ENCODE measurements around the gene RAP1GAP2. TPM values are rescaled to one million over a fixed set of nuclear protein-coding genes. Genes with fewer than 3 reads are reported as not detected.

Gene RAP1GAP2
- total RNA-seq, 1 donor from 2014 or later = 19.7 TPM

DNA sequence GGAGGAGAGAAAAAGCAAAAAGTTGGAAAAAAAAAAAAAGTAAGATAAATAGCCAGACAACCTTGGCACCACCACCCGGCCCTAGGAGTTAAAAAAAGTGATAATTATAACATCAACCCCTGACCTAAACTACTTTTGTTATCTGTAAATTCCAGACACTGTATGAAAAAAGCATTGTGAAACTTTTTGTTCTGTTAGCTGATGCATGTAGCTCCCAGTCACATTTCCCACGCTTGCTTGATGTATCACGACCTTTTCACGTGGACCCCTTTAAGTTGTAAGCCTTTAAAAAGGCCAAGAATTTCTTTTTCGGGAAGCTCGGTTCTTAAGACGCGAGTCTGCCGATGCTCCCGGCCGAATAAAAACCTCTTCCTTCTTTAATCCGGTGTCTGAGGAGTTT, 10.9 kb upstream of the RAP1GAP2 start:
- intact Hi-C loops (cut with micrococcal nuclease) = loop anchor here (5.0 kb wide), 1 partner anchor 73 kb away; the partner anchor contains the start of gene CLUH

DNA sequence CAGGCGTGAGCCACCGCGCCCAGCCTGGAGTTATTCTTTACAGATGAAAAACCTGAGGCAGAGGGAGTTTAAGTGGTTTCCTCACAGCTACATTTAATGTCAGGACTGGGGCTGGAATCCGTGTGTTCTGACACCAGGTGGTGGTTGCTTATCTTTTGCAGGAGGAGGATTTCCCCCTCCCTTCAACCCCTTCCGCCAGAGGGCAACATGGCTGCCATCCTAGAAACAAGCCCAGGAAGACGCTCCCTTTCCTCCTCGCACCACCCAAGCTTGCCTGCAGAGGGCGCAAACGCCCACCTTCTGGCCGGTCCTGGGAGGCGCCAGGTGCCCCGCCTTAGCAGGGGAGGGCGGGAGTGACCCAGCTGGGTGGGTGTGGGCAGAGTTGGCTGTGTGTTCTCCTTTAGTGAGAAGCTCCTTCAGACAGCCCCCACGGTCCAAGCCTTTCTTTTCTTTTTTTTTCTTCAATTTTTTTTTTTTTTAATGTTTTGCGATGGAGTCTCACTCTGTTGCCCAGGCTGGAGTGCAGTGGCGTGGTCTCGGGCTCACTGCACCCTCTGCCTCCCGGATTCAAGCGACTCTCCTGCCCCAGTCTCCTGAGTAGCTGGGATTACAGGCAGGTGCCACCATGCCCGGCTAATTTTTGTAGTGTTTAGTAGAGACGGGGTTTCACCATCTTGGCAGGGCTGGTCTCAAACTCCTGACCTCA, 9.9 kb upstream of the RAP1GAP2 start:
- intact Hi-C loops (cut with micrococcal nuclease) = loop anchor here (1.0 to 5.0 kb wide), 7 partner anchors 10 to 227 kb away; partner anchors contain the start of genes CLUH and RAP1GAP2

DNA sequence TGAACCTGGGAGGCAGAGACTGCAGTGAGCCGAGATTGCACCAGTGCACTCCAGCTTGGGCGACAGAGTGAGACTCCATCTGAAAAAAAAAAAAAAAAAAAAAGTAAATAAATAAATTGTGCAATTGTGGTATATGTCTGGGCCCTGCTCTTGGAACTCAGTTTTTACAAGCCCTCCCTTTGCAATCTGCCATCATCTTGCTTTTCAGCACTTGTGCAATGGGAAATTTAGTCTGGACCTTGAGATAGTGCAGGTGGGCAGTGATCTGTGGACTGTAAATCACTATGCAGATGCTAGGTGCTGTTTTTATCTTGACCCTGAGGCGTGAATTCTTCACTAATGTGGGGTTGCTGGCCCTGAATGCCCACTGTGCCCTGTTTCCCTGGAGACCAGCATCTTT, 6.5 kb upstream of the RAP1GAP2 start:
- intact Hi-C loops (cut with micrococcal nuclease) = loop anchor here (5.0 to 10.0 kb wide), 2 partner anchors 77 to 395 kb away; partner anchors contain the start of gene CLUH

DNA sequence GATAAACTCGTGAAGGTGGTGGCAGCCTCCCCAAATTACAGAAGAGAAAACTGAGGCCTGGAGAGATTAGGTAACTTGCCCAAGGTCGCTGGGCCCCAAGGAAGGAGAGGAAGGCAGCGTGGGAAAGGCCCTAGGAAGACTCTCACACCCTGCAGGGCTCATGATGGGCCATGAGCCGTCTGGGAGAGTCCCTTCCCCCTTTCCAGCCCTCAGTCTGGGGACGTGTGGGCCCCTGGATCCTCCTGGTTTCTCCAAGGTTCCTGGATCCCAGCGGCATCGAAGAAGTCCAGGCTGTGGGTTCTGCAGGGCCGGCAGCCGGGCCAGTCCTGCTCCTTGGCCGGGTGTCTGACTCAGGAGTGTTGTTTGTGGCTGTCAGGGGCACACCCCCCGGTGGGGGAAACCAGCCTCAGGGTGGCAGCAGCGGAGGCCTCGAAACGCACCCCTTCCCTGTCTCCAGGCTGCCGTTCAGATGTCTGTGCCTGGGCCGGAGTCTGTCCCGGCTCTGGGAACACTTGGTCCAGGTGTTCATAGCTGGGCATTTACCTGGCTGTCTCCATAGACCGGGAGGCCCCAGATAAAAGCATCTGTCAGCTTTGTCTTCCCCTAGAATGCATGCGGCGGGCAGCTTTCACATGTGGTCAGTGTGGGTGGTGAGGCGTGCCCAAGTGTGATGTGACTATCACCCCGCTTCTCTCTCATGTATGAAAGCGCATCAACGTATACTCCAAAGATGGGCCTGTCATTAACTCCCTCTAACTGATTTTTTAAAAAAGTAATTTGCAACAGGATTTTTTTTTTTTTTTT, 3.7 kb upstream of the RAP1GAP2 start:
- intact Hi-C loops (cut with micrococcal nuclease) = loop anchor here (10.0 kb wide), 1 partner anchor 398 kb away; no protein-coding TSS in a partner anchor

DNA sequence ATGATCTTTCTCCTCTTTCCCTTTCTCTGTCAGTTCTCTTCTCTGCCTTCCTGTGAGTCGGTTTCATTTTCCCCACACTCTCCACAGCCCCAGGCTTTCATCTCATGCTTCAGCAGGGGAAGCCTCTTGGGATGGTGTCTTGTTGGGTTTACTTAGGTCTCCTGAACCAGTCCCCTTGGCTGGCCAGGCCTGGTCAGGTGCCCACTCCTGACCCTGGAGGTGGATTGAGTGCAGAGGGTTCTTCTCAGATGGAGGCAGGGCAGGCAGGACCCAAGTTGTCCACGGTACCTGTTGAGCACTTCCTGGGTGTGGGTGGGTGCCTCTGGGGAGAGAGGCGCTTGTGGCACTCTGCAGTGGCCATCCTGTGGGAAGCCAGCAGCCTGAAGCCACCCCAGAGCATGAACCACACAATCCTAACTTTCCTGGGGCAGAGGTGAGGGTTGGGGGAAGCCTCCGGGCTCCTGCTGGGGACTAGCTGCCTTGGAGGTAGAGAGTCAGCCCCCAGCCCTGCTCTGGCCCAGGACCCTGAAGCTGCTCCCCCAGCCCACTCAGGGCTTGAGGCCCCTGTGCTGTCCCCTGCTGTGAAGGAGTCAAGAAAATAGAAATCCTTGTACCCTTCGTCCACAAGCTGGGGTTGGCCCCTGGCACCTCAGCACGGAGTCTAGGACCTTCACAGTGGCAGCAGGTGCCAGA, 2.0 kb upstream of the RAP1GAP2 start:
- intact Hi-C loops (cut with micrococcal nuclease) = loop anchor here (10.0 kb wide), 1 partner anchor 399 kb away; no protein-coding TSS in a partner anchor

DNA sequence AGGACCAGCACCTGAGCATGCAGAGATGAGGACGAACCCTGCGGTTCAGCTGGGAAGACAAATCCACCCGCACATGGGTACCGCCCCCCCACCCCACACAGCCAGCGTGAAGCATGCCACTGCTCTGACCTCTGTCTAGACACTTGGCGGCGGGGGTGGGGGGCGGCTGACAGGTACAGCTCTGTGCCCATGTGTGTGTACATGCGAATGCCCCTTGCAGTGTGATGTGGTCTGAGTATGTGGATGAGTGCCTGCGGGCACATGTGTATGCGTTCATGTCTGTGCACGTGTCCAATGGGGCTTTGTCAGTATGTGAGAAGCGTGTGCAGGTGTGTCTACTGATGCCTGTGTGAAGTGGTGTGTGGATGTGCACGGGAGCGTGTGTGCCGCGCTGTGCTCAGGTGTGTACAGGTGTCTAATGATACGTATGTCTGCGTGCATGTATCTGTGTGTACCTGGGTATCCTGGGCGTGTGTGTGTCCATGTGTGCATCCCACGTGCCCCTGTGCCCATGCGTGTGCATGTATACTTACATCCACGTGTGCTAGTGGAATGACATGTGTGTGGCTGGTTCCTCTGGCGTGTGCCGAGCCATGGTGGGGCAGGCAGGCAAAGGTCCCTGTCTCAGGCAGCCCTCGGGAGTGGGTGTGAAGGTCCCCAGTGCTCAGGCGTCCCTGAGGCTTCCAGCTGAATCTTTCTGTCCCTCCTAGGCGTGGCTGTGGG, 636 bp upstream of the RAP1GAP2 start:
- intact Hi-C loops (cut with micrococcal nuclease) = loop anchor here (1.0 to 10.0 kb wide), 3 partner anchors 9 to 401 kb away; no protein-coding TSS in a partner anchor

DNA sequence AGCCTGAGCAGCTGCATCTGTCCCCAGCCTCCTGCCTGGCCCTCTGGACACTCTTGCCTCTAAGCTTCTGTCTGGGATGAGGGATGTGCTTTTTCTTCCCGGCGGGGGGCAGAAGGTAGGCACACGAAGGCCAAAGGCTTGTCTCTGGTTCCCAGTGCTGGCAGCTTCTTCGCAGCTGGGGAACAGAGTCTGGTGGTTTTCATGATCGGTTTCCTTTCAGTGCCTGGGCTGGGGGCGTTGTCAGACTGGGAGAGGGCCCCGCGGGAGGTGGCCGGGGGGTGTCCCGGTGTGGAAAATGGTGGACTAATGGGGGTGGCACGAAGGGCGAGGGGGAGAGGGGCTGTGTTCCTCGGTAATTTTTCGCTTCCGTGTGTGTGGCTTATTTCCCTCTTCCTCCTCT, 988 bp downstream of the RAP1GAP2 start:
- intact Hi-C loops (cut with micrococcal nuclease) = loop anchor here (10.0 kb wide), 1 partner anchor 402 kb away; no protein-coding TSS in a partner anchor

DNA sequence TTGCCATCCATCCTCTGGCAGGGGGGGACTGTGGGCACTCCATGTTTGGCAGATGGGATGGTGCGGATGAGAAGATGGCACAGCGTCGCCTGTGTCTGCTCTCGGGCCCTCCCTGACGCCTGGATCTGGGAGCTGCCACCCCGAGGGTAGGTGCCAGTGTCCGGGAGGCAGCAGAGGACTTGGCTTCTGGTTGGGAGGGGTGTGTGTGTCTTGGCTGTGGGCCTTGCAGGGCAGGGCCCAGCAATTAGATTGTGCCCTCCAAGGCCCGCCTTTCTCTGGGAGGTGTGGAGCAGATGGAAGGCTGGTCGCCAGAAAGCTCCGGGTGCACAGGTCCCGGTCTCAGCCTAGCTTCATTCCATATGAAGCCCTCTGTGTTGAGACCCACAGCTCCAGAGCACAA, 1.4 kb downstream of the RAP1GAP2 start:
- intact Hi-C loops (cut with micrococcal nuclease) = loop anchor here (10.0 kb wide), 1 partner anchor 403 kb away; no protein-coding TSS in a partner anchor

DNA sequence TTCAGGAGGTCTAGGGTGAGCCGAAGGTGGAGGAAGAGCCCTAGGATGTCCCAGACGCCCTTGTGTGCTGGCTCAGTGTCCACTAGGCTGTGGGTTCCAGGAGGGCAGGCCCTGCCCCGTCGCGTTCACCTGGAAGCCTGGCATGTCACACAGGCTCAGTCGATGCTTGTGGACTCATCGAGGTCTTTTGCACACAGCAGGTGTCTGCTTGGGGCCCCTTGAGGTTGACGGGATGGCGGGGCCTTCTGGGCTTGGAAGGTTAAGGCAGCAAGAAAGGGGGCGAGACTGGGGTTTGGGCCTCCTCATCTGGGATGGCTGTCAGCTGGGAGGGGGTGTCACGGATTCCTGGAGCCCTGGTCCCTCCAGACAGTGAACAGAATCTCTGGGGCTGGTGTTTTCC, 1.9 kb downstream of the RAP1GAP2 start:
- intact Hi-C loops (cut with micrococcal nuclease) = loop anchor here (10.0 kb wide), 1 partner anchor 403 kb away; no protein-coding TSS in a partner anchor

DNA sequence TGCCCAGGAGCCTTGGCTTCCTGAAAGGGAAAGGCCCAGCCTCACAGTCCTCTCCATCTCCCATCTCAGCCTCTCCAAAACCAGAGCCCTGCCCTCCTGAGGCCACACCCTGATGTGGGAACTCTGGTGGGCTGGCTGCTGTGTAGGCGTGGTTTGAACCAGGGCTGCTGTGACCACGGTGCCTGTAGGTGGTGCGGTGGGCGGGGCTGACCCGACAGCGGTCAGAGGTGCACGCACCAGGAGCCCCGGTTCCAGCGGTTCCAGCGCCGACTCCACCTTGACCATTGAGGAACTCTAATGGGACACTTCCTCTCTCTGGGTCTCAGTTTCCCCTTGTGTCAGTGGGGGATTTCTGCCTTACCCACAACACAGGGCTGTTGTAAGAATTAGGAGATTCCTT, 2.4 kb downstream of the RAP1GAP2 start:
- intact Hi-C loops (cut with micrococcal nuclease) = loop anchor here (10.0 kb wide), 1 partner anchor 404 kb away; no protein-coding TSS in a partner anchor

DNA sequence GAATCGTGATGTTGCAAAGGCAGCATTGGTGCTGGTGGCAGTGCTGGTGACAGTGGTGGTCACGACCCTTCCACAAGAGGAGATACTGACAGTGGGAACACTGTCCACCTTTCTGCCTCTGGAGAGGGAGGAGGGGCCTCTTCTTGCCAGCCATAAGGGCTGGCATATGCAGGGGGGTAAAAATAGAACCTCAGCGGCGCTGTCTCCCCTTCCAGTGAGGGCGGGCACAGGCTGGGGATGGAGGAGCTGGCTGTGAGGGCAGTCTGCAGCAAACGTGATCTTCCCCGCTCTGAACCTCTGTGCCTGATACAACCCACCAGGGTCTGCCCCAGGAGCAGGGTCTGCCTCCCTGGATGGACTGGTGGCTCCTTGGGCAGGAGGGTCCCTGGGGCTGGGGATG, 3.4 kb downstream of the RAP1GAP2 start:
- intact Hi-C loops (cut with micrococcal nuclease) = loop anchor here (10.0 kb wide), 1 partner anchor 405 kb away; no protein-coding TSS in a partner anchor

DNA sequence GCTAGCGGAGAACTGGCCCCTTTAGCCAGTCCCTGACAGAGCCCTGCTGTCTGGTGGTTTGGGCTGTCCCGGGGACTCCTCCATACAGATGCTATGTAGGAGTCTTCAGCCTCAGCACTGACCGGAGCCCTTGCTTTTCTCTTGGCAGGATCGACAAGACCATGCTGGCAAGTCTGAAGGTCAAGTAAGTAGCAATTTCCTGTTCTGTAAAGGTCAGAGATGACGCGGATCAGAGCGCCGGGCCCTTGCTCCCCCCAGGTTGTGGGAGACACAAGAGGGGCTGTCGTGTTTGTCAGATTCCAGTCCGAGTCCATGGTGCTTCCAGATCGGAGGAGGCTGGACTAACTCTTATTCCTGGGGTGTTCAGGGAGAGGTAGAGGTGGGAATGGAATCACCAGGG, 4.1 kb downstream of the RAP1GAP2 start:
- intact Hi-C loops (cut with micrococcal nuclease) = no loop called here

DNA sequence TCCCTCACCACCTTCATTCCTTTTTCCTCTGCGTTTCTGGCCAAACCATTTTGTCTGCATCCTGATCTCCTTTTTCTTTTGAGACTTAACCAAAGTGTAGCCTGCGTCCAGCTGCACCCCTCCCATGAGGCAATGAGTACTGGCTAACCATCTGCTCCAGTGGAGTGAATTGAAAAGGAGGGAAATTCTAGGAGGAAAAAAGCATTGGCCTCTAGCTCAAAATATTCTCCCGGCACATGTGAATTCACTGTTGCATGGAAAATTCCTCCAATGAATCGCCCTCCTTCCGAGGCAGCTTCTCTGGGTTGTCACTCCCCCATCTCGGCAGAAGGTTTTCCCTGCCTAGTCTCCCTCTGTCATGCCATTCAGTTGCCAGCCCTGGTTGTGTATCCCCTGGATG, 5.6 kb downstream of the RAP1GAP2 start:
- intact Hi-C loops (cut with micrococcal nuclease) = no loop called here

DNA sequence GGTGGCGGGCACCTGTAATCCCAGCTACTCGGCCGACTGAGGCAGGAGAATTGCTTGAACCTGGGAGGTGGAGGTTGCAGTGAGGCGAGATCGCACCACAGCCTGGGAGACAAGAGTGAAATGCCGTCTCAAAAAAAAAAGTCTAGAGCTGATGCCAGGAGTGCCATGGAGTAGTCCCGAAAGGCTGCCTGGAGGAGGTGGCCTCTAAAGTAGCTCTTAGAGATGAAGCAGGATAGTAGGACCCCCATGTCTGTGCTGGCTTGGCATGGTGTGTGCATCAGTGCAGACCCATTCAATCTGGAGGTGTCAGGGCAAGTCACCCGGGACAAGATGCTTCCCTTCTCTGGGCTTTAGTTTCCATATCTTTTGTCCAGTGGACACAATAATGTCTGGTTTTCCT, 6.3 kb downstream of the RAP1GAP2 start:
- intact Hi-C loops (cut with micrococcal nuclease) = no loop called here

DNA sequence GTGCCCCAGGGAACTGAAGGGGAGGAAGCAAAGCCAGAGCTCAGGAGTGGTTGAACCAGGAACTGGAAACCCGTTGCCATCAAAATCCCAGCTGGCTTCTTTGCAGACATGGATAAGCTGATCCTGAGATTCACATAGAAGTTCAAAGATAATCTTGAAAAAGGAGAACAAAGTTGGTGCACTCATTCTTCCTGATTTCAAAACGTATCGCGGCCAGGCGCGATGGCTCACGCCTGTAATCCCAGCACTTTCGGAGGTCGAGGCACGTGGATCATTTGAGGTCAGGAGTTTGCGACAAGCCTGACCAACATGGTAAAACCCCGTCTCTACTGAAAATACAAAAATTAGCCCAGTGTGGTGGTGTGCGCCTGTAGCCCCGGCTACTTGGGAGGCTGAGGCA, 7.1 kb downstream of the RAP1GAP2 start:
- intact Hi-C loops (cut with micrococcal nuclease) = no loop called here

DNA sequence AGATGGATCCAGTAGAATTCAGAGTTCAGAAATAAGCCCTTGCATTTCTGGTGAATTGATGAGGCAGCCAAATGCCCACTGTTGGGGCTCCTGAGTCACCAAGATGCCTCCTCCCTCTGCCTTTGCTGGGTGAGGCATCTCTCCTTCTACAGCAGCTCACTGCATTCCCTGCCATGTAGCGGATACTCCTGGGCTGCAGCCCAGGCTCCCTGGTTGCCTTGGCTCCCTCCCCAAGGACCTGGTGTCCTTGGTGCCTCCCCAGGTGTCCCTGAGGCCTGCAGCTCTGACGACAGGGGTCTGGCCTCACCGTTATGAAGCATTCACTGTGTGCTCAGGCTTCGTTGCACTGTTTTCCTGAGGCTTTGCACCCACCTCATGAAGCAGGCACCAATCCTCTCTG, 7.7 kb downstream of the RAP1GAP2 start:
- intact Hi-C loops (cut with micrococcal nuclease) = no loop called here

DNA sequence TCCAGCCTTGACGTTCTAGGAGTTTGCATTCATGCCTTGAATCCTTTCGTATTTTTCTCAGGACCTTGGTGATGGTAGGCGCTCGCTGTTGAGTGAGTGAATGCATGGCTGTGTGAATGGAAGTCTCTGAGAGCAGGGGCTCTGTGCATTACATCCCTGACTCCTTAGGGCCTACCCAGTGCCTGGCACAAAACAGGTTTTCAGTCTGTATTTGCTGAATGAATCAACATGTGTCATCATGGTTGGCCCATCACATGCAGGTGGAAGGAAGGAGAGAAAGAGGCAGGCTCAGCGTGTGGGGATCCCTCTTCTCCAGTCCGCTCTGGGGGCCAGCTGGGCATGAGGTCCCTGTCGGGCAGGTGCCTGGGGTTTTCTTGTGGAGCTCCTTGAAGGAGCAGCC, 8.7 kb downstream of the RAP1GAP2 start:
- intact Hi-C loops (cut with micrococcal nuclease) = no loop called here

DNA sequence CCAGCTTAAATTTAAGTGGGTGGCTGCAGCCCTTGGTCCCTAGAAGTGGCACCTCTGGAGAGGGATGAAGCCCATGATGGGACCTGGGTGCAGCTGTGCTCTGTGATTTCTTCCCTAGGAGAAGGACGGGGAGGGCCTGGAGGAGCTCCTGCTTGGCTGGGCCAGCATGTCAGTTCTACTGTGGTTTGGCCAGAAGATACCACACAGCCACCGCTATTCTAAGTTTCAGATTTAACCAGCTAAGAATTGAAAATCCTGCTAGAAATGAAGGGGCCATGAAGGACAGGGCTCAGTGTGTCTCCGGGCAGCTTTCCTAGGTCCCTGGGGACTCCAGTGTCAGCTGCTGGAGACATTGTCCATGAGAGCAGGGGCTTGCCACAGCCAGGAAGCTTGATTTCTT, 9.7 kb downstream of the RAP1GAP2 start:
- intact Hi-C loops (cut with micrococcal nuclease) = no loop called here

DNA sequence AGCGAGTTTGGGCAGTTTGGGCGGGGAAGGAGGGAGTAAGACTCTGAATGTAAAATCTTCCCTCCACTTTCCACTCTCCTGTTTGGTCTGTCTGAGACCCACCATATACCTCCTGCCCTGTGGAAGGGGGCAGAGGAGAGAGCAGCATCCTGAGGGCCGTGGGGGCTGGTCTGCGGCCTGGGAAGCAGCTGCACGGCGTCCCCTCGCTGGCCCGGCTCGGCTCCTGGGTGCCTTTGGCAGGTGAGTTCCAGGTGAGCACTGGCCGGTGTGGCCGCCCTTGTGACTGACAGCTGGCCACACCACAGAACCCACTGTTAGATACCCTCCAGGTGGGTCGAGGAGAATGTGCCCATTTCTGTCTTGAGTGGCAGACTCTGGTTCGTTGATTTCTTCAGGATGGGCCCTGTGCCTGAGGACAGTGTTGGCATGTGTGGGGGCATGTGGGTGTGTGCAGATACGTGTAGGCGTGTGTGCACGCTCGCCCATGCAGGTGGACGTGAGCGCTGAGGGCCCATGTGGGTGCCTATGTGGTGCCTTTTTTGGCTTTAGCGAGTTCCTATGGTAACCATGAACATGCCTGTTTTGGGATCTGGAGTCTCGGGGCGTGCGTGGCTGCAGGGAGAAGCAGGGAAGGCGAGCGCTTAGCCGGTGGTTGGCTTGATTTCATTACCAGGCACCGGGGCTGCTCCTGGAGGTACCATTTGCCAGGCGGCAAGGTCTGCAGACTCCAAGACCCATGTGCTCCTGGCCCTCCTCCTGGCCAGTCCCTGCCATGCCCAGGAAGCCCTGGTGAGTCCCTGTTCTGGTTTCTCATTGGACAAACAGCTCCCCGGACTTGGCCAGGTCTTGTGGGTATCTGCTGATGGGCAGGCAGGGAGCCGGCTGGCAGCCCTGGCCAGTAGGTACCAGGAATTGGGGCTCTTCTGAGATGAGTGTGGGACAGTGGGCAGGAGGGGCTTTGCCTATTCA, 12.4 kb downstream of the RAP1GAP2 start:
- intact Hi-C loops (cut with micrococcal nuclease) = no loop called here

DNA sequence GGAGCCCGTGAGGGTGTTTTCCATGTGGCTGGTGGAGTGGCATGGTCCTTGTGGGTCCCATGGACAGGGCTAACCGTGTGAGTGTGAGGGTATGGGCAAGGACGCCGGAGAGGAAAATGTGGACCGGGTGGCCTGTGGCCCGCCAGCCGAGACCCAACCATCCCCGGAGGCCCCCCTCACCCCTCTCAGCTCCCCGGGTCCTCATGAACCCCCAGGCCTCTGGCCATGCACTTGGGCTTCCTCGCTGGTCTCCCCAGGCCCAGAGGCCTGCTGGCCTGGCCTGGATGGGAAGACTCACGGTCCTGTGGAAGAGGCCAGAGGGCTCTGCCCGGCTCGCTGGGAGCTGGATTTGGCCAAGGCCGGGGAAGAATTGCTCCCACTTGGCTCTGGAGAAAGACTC, 13.1 kb downstream of the RAP1GAP2 start:
- intact Hi-C loops (cut with micrococcal nuclease) = no loop called here

Measured in T-helper 1 cell treated with Interleukin-12 subunit alpha and Interleukin-12 subunit beta and Interleukin-4 antibody, amounts not matched to agents 30 ng/mL and 1 ng/mL, for 36 hours (primary cell).